ENCODE results near the gene P2RX4. TPM values are rescaled to one million over a fixed set of nuclear protein-coding genes. Genes with fewer than 3 reads are reported as not detected.
"Not testable (repeated sequence)": the region's sequence is repeated elsewhere in the genome, so short reads cannot be mapped to it uniquely, and the experiment has no call there.

Gene P2RX4
- total and polyA plus RNA-seq, 9 donors = 9.7 to 16.2 (median 13.2) TPM

- no peak for DNase-seq
- Histone ChIP-seq H3K27me3 (ENCODE audit: control insufficient read depth, insufficient read depth, low read length) (no peaks in the 10 kb centered on the region), H3K4me3 (ENCODE audit: low read length) (no peak overlapping the region), H3K9me3 (replicated peaks; ENCODE audit: control insufficient read depth, low read depth, low read length) (no peaks in the 10 kb centered on the region), H3K36me3 (ENCODE audit: control insufficient read depth, insufficient read depth, low read length) (peaks cover 37% of the 10 kb centered on the region), H3K27ac (ENCODE audit: low read length) (no peak overlapping the region), H3K4me1 (ENCODE audit: control insufficient read depth, insufficient read depth, low read length) (no peaks in the 10 kb centered on the region)
- WGBS (ENCODE audit: insufficient coverage) = 95% methylated on average over 14 of the region's 14 CpGs
Observed at GRCh38 chr12:121273364-121273896, 63.5 kb downstream of the P2RX4 start.

- no peaks in the 10 kb centered on the region for H3K27me3 ChIP-seq (ENCODE audit: control insufficient read depth, insufficient read depth, low read length)
- H3K4me1 ChIP-seq (ENCODE audit: control insufficient read depth, insufficient read depth, low read length) = peaks cover 5% of the 10 kb centered on the region
- peaks cover 33% of the 10 kb centered on the region for H3K36me3 ChIP-seq (ENCODE audit: control insufficient read depth, insufficient read depth, low read length)
- no peaks in the 10 kb centered on the region for H3K9me3 ChIP-seq (replicated peaks; ENCODE audit: control insufficient read depth, low read depth, low read length)
- no peak overlapping the region for H3K27ac ChIP-seq (ENCODE audit: low read length)
- no peak overlapping the region for H3K4me3 ChIP-seq (ENCODE audit: low read length)
- WGBS (ENCODE audit: insufficient coverage) = 94% methylated on average over 33 of the region's 35 CpGs
- DNase-seq = no peak
Observed at GRCh38 chr12:121274036-121274763, 64.3 kb downstream of the P2RX4 start.

GRCh38 chr12:121277374-121277759 lies 67.4 kb downstream of the P2RX4 start:
- Histone ChIP-seq H3K4me1 (ENCODE audit: control insufficient read depth, insufficient read depth, low read length) (peaks cover 12% of the 10 kb centered on the region), H3K27me3 (ENCODE audit: control insufficient read depth, insufficient read depth, low read length) (no peaks in the 10 kb centered on the region), H3K36me3 (ENCODE audit: control insufficient read depth, insufficient read depth, low read length) (peaks cover 24% of the 10 kb centered on the region), H3K9me3 (replicated peaks; ENCODE audit: control insufficient read depth, low read depth, low read length) (no peaks in the 10 kb centered on the region), H3K27ac (ENCODE audit: low read length) (no peak overlapping the region), H3K4me3 (ENCODE audit: low read length) (no peak overlapping the region)
- DNase-seq = no peak
- 100% methylated on average over 1 of the region's 6 CpGs for WGBS (ENCODE audit: insufficient coverage)

- Histone ChIP-seq H3K27me3 (ENCODE audit: control insufficient read depth, insufficient read depth, low read length) (no peaks in the 10 kb centered on the region), H3K9me3 (replicated peaks; ENCODE audit: control insufficient read depth, low read depth, low read length) (no peaks in the 10 kb centered on the region), H3K27ac (ENCODE audit: low read length) (peak overlapping the region; percentile 42), H3K4me3 (ENCODE audit: low read length) (no peak overlapping the region), H3K36me3 (ENCODE audit: control insufficient read depth, insufficient read depth, low read length) (peaks cover 15% of the 10 kb centered on the region), H3K4me1 (ENCODE audit: control insufficient read depth, insufficient read depth, low read length) (peaks cover 12% of the 10 kb centered on the region)
- WGBS (ENCODE audit: insufficient coverage) = 91% methylated on average over 9 of the region's 15 CpGs
- no peak for DNase-seq
Observed at GRCh38 chr12:121278169-121279070, 68.5 kb downstream of the P2RX4 start.

GRCh38 chr12:121279071-121279375 lies 69.1 kb downstream of the P2RX4 start:
- Histone ChIP-seq H3K27ac (ENCODE audit: low read length) (peak overlapping the region; percentile 42), H3K9me3 (replicated peaks; ENCODE audit: control insufficient read depth, low read depth, low read length) (no peaks in the 10 kb centered on the region), H3K4me3 (ENCODE audit: low read length) (no peak overlapping the region), H3K36me3 (ENCODE audit: control insufficient read depth, insufficient read depth, low read length) (peaks cover 9% of the 10 kb centered on the region), H3K4me1 (ENCODE audit: control insufficient read depth, insufficient read depth, low read length) (peaks cover 12% of the 10 kb centered on the region), H3K27me3 (ENCODE audit: control insufficient read depth, insufficient read depth, low read length) (no peaks in the 10 kb centered on the region)
- DNase-seq = no peak
- 63% methylated on average over 13 of the region's 13 CpGs for WGBS (ENCODE audit: insufficient coverage)

GRCh38 chr12:121279507-121279915 lies 69.6 kb downstream of the P2RX4 start:
- H3K4me1 ChIP-seq (ENCODE audit: control insufficient read depth, insufficient read depth, low read length) = peaks cover 12% of the 10 kb centered on the region
- H3K9me3 ChIP-seq (replicated peaks; ENCODE audit: control insufficient read depth, low read depth, low read length) = no peaks in the 10 kb centered on the region
- 21% methylated on average over 7 of the region's 10 CpGs for WGBS (ENCODE audit: insufficient coverage)
- no peak overlapping the region for H3K4me3 ChIP-seq (ENCODE audit: low read length)
- peak; percentile 50 for DNase-seq
- H3K36me3 ChIP-seq (ENCODE audit: control insufficient read depth, insufficient read depth, low read length) = peaks cover 6% of the 10 kb centered on the region
- H3K27me3 ChIP-seq (ENCODE audit: control insufficient read depth, insufficient read depth, low read length) = no peaks in the 10 kb centered on the region
- H3K27ac ChIP-seq (ENCODE audit: low read length) = peak overlapping the region; percentile 21

GRCh38 chr12:121280531-121280930 lies 70.6 kb downstream of the P2RX4 start:
- not testable (repeated sequence) for H3K4me3 ChIP-seq (ENCODE audit: low read length); DNase-seq; H3K36me3 ChIP-seq (ENCODE audit: control insufficient read depth, insufficient read depth, low read length); H3K27ac ChIP-seq (ENCODE audit: low read length); H3K27me3 ChIP-seq (ENCODE audit: control insufficient read depth, insufficient read depth, low read length); H3K9me3 ChIP-seq (replicated peaks; ENCODE audit: control insufficient read depth, low read depth, low read length)
- no CpG with 5 or more reads among the region's 11 CpGs for WGBS (ENCODE audit: insufficient coverage)
- peaks cover 12% of the 10 kb centered on the region for H3K4me1 ChIP-seq (ENCODE audit: control insufficient read depth, insufficient read depth, low read length)

- not testable (repeated sequence) for H3K36me3 ChIP-seq (ENCODE audit: control insufficient read depth, insufficient read depth, low read length); H3K27me3 ChIP-seq (ENCODE audit: control insufficient read depth, insufficient read depth, low read length); H3K4me3 ChIP-seq (ENCODE audit: low read length); H3K27ac ChIP-seq (ENCODE audit: low read length); H3K9me3 ChIP-seq (replicated peaks; ENCODE audit: control insufficient read depth, low read depth, low read length); DNase-seq
- H3K4me1 ChIP-seq (ENCODE audit: control insufficient read depth, insufficient read depth, low read length) = peaks cover 12% of the 10 kb centered on the region
- WGBS (ENCODE audit: insufficient coverage) = 83% methylated on average over 9 of the region's 14 CpGs
Observed at GRCh38 chr12:121281116-121281515, 71.2 kb downstream of the P2RX4 start.

- Histone ChIP-seq H3K4me1 (ENCODE audit: control insufficient read depth, insufficient read depth, low read length) (peaks cover 12% of the 10 kb centered on the region), H3K27ac (ENCODE audit: low read length) (no peak overlapping the region), H3K9me3 (replicated peaks; ENCODE audit: control insufficient read depth, low read depth, low read length) (no peaks in the 10 kb centered on the region), H3K27me3 (ENCODE audit: control insufficient read depth, insufficient read depth, low read length) (no peaks in the 10 kb centered on the region), H3K4me3 (ENCODE audit: low read length) (no peak overlapping the region), H3K36me3 (ENCODE audit: control insufficient read depth, insufficient read depth, low read length) (peaks cover 4% of the 10 kb centered on the region)
- WGBS (ENCODE audit: insufficient coverage) = 57% methylated on average over 5 of the region's 10 CpGs
- peak; percentile 39 for DNase-seq
Observed at GRCh38 chr12:121282072-121282742, 72.3 kb downstream of the P2RX4 start.

GRCh38 chr12:121282910-121283309 lies 73.0 kb downstream of the P2RX4 start:
- H3K27me3 ChIP-seq (ENCODE audit: control insufficient read depth, insufficient read depth, low read length); H3K4me3 ChIP-seq (ENCODE audit: low read length); H3K27ac ChIP-seq (ENCODE audit: low read length); H3K9me3 ChIP-seq (replicated peaks; ENCODE audit: control insufficient read depth, low read depth, low read length); DNase-seq; H3K36me3 ChIP-seq (ENCODE audit: control insufficient read depth, insufficient read depth, low read length): not testable (repeated sequence)
- WGBS (ENCODE audit: insufficient coverage) = 82% methylated on average over 10 of the region's 11 CpGs
- peaks cover 12% of the 10 kb centered on the region for H3K4me1 ChIP-seq (ENCODE audit: control insufficient read depth, insufficient read depth, low read length)

All from muscle of leg (tissue), 11 donors.